Head of caudate nucleus (tissue), 42 donors: ENCODE data around the gene KCNH6.
A peak's percentile ranks its signal among the peaks of the same experiment; 100 is the strongest.

Experiments
- DNase-seq, 42 donors: peaks; one replicate each; pipeline versions ENCODE4 v3.0.0 to v3.0.0-alpha.2; 2020 to 2021; ENCODE audit warnings: mixed read lengths in 7 of 42
- intact Hi-C: fragments of 100-400 bp; cut with DNase I; formaldehyde crosslinking; loops from one replicate; pipeline ENCODE4 v1.15.0; 2022

Gene KCNH6

DNA sequence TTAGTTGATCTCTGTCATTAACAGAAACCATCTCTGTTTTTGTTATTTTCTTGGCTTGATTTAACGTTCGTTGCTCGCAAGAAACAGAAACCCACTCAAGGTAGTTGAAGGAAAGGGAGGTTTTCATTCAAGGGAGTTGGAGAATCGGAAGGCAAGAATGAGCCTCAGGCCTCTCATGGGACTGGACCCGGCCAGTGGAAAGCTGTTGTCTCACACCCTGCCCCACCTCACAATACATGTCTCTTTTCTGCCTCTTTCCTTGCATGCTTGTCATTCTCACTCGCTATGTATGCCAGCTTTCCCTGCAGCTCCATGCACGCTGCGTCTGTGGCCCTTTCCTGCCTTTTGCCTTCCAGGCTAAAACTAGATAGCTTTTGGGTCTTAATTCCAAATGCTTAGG, 45.4 kb downstream of the KCNH6 start:
- intact Hi-C loops, result no loop called here
- peak in 1 of 42 donors; percentile 21 for DNase-seq

DNA sequence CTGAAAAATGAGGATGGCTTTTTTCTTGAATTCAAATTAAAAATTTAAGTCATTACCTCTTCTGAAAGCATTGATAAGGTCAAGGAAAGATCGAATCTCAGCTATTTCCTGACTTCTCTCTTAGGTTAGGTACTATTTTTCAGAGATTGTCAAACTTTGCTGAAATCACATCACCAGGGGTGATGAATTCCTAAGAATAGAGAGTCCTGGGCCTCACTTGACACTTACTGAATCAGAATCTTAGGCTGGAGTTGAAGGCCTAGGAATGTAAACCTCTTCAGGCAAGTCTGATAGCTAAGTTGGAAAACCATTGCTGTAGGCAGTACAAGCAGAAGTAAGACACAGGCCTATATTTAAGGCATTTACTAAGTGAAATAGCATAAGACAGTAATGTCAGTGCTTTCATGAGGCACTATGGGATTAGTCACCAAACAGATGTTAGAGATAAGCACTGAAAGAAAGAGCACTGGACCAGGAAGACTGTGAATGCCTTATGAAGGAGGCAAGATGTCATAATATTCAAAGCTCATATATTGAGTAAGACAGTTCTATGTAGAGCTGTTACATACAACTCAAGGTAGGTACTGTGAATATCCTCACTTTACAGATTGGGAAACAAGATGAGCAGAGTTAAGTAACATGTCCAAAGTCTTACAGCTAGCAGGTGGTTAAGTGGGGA, 48.6 kb downstream of the KCNH6 start:
- intact Hi-C loops, result no loop called here
- DNase-seq, result no peak

DNA sequence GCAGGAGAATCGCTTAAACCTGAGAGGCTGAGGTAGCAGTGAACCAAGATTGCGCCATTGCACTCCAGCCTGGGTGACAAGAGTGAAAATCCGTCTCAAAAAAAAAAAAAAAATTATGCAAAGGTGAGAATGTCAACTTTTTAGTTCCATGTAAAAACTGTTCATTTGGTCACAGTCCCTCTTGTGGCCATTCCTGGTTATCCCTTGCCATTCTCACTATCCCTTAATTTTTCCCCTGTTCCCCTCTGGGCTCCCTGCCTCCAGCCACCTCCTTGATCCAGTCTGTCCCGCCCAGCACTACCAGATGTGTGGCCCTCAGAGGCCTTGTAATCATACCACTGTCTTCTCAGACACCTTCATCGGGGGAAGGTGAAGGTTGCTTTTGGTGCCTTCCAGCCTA, 50.5 kb downstream of the KCNH6 start:
- no peak for DNase-seq
- intact Hi-C loops, result no loop called here

DNA sequence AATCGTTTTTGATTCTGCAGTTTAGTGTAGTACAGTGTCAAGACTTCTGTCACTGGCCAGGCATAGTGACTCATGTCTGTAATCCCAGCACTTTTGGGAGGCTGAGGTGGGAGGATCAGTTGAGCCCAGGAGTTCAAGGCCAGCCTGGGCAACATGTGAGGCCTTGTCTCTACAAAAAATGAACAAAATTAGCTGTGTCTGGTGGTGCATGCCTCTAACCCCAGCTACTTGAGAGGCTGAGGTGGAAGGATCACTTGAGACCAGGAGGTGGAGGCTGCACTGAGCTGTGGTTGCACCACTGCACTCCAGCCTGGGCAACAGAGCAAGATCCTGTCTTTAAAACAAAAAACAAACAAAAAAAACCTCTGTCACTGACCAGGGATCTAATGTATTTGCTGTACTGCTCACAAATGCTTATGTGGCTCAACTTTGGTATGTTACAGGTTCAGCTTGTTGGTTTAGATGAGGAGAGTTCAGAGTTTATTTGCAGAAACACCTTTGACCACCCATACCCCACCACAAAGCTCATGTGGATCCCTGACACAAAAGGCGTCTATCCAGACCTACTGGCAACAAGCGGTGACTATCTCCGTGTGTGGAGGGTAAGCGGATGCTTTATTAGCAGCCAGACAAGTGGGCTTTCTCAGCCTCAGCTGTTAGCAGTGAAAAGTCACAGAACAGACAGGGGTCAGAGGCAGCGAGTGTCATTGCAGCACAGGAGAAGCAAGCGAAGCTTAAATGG, 55.0 kb downstream of the KCNH6 start:
- intact Hi-C loops, result no loop called here
- DNase-seq, result no peak

DNA sequence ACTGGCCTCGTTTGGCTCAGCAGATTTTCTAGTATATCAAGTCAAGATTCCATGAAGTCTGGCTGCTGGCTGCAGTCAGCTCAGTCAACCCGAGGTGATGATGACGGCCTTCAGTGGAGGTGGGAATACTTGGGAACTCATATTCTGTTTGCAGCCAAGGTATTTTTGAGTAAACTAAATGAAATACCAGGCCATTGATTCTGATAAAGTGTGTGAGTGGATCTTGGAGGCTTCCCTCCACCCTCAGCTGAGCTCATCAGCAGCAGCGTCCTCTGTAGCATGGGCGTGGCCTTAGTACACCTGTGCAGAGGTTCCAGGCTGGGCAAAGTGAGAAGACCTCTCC, 55.6 kb downstream of the KCNH6 start:
- DNase-seq, result no peak
- intact Hi-C loops, result no loop called here

DNA sequence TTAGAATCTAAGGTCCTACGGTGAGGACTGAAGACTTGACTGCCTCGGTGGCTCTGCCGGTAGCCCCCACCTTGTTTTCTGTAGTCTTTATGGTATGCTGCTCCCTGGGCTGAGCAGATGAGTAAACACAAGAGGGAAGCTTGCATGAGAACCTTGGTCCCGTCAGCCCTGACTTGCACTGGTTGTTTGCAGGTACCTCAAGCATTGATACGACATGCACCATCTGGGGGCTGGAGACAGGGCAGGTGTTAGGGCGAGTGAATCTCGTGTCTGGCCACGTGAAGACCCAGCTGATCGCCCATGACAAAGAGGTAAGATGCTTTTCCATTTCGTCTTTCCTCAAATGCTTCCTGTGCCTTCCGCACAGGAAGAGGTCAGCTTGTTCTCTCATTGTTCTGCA, 56.5 kb downstream of the KCNH6 start:
- intact Hi-C loops, result no loop called here
- no peak for DNase-seq

DNA sequence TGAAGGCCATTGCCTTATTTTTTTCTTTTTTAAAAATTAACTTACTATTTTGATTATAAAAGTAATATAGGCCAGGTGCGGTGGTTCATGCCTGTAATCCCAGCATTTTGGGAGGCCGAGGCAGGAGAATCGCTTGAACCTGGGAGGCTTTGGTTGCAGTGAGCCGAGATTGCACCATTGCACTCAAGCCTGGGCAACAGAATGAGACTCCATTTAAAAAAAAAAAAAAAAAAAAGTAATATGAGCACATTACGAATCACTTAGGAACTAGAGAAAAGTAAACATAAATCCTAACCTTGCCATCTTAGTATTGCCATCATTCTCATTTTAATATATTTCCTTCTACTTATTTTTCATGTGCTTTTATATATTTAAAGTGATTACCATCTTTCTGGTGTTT, 64.6 kb downstream of the KCNH6 start:
- intact Hi-C loops, result no loop called here
- DNase-seq, result no peak

DNA sequence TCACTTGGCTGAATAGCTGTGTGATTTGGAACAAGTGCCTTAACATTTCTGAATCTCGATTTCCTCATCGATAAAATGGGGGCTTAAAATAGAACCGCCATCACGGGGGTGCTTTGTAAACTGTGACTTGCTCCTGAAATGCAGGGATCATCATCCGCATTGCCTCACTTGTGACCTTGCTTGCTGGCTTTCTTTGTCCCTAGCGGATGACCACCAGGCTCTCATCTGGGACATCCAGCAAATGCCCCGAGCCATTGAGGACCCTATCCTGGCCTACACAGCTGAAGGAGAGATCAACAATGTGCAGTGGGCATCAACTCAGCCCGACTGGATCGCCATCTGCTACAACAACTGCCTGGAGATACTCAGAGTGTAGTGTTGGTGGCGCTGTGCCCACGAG, 65.6 kb downstream of the KCNH6 start:
- intact Hi-C loops, result no loop called here
- DNase-seq, result no peak

DNA sequence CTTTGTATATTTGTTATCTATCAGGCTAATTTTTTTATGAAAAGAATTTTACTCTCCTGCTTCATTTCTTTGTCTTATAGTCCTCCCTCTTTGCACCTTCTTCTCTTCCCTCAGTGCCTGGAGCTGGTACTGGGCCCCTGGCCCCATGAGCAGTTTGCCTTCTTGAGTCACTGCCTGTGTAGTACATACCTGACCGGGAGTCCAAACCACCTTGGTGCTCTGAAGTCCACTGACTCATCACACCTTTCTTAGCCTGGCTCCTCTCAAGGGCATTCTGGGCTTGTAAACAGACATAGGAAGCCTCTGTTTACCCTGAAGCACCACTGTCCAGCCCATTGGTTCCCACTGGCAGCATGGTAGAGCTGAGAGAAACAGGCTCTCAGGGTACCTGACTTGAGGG, 66.5 kb downstream of the KCNH6 start:
- DNase-seq, result no peak
- intact Hi-C loops, result no loop called here

DNA sequence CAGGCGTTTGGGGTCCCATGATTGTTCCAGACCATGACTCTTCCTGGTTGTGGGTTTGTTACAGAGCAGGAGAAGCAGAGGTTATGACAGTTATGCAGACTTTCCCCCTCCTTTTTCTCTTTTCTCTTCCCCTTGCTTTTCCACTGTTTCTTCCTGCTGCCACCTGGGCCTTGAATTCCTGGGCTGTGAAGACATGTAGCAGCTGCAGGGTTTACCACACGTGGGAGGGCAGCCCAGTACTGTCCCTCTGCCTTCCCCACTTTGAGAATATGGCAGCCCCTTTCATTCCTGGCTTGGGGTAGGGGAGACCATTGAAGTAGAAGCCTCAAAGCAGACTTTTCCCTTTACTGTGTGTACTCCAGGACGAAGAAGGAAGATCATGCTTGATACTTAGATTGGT, 69.6 kb downstream of the KCNH6 start:
- intact Hi-C loops, result no loop called here
- DNase-seq, result no peak

DNA sequence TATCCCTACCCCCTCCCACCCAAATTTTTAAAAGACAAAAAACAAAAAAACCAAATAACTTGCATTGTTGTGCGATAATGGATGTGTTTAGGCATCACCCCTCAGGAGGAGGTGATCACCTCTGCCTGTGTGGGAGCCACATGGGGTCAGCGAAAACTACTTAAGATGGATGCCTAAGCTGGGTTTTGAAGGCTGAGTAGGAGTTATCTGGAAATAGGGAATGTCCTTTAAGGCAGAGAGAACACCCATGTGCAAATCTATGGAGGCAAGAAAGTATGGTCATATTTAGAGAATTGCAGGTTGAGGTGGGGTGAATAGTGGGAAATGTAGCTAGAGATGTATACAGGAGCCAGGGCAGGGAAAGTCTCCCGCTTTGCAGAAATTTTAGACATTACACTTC, 72.0 kb downstream of the KCNH6 start:
- no peak for DNase-seq
- intact Hi-C loops, result no loop called here
